SK-N-SH (cell line): Measurements from ENCODE around the gene NDUFS3. TPM values are rescaled to one million over a fixed set of nuclear protein-coding genes. Genes with fewer than 3 reads are reported as not detected.

Experiments used
- CTCF ChIA-PET: fragments of 300-600, 350-600 bp; formaldehyde crosslinking; extraction: SDS; loops from one replicate; lab custom pipeline; 2021; lab: Yijun Ruan, JAX
- POLR2A ChIA-PET: fragments of 350-600 bp; sonication (Branson Sonifier 250); formaldehyde crosslinking; extraction: SDS; loops from one replicate; lab custom pipeline; 2020; ENCODE audit warnings: antibody characterized with exemption, inconsistent platforms; lab: Yijun Ruan, JAX
- DNase-seq: peaks from one replicate; pipeline ENCODE4 v3.0.0; 2012
- H2AFZ ChIP-seq: fragments of 200-600 bp; sonication (generic); 2 replicates; pipeline ENCODE4 v1.8.1; 2016; ENCODE audit warnings: antibody characterized with exemption, mild to moderate bottlenecking, low read depth
- H3F3A ChIP-seq: fragments of 200-600 bp; sonication (generic); replicated peaks from 2 replicates; pipeline ENCODE3; 2016; ENCODE audit warnings: antibody characterized with exemption, mild to moderate bottlenecking; ENCODE audit not compliant: insufficient read depth
- H3K27ac ChIP-seq, 2 experiments: fragments of 200-500 bp in 1 of 2; fragments of 200-600 bp in 1 of 2; sonication (Bioruptor generic) in 1 of 2; sonication (generic), shearing (Covaris generic) in 1 of 2; 2 replicates each; pipeline versions ENCODE4 v1.5.1 to v1.6.1; 2014 to 2016; ENCODE audit warnings: low read depth in 2 of 2, inconsistent platforms in 1 of 2, low read length in 1 of 2, mild to moderate bottlenecking in 1 of 2, mixed read lengths in 1 of 2
- H3K27me3 ChIP-seq: fragments of 200-600 bp; sonication (generic), shearing (Covaris generic); 2 replicates; pipeline ENCODE4 v1.6.1; 2016; ENCODE audit warnings: mixed run types; ENCODE audit not compliant: insufficient read depth
- H3K36me3 ChIP-seq, 2 experiments: fragments of 200-500 bp in 1 of 2; fragments of 200-600 bp in 1 of 2; sonication (Bioruptor generic) in 1 of 2; sonication (generic) in 1 of 2; replicated peaks in 1 of 2; 2 replicates each; pipeline versions ENCODE3 to v1.5.1; 2014 to 2016; ENCODE audit warnings: low read length in 1 of 2, mild to moderate bottlenecking in 1 of 2; ENCODE audit not compliant: insufficient read depth in 2 of 2, control insufficient read depth in 1 of 2
- H3K4me1 ChIP-seq, 2 experiments: fragments of 200-500 bp in 1 of 2; fragments of 200-600 bp in 1 of 2; sonication (Bioruptor generic) in 1 of 2; sonication (generic), shearing (Covaris generic) in 1 of 2; 2 replicates each; pipeline versions ENCODE4 v1.5.1 to v1.6.1; 2014 to 2016; ENCODE audit warnings: low read depth in 1 of 2, low read length in 1 of 2, mixed run types in 1 of 2; ENCODE audit not compliant: insufficient read depth in 2 of 2, control insufficient read depth in 1 of 2
- H3K4me2 ChIP-seq: fragments of 200-600 bp; sonication (generic), shearing (Covaris generic); 2 replicates; pipeline ENCODE4 v1.6.1; 2017; ENCODE audit warnings: mixed run types
- H3K4me3 ChIP-seq, 2 experiments: fragments of 200-500 bp in 1 of 2; fragments of 200-600 bp in 1 of 2; sonication (Bioruptor generic) in 1 of 2; sonication (generic), shearing (Covaris generic) in 1 of 2; 2 replicates each; pipeline versions ENCODE4 v1.5.1 to v1.8.1; 2014 to 2016; ENCODE audit warnings: low read depth in 2 of 2, inconsistent platforms in 1 of 2, low read length in 1 of 2, mild to moderate bottlenecking in 1 of 2, mixed read lengths in 1 of 2, moderate library complexity in 1 of 2
- H3K79me2 ChIP-seq: fragments of 200-600 bp; sonication (generic); 2 replicates; pipeline ENCODE4 v1.8.1; 2017; ENCODE audit warnings: mild to moderate bottlenecking; ENCODE audit not compliant: insufficient read depth
- H3K9ac ChIP-seq: fragments of 200-600 bp; sonication (generic); 2 replicates; pipeline ENCODE4 v1.6.1; 2017; ENCODE audit warnings: mixed run types
- H3K9me2 ChIP-seq: fragments of 200-600 bp; sonication (generic); 2 replicates; pipeline ENCODE4 v1.6.1; 2017; ENCODE audit warnings: mixed run types
- H3K9me3 ChIP-seq: fragments of 200-600 bp; sonication (generic); 2 replicates; pipeline ENCODE4 v1.6.1; 2017; ENCODE audit warnings: mixed run types, mild to moderate bottlenecking, moderate library complexity
- H4K20me1 ChIP-seq: fragments of 200-600 bp; sonication (generic); 2 replicates; pipeline ENCODE4 v1.6.1; 2017; ENCODE audit warnings: mild to moderate bottlenecking, mixed run types; ENCODE audit not compliant: insufficient read depth
- EZH2phosphoT487 ChIP-seq: fragments of 200-600 bp; sonication (generic); IDR thresholded peaks from 2 replicates; pipeline ENCODE4 v1.6.1; 2017; ENCODE audit warnings: low read depth, mixed run types, mild to moderate bottlenecking, antibody characterized with exemption, moderate library complexity, borderline replicate concordance
- IRF3 ChIP-seq: fragments of 150-350 bp; IDR thresholded peaks from 2 replicates; pipeline ENCODE4 v1.6.1; 2016; ENCODE audit warnings: mild to moderate bottlenecking, low read depth, low read length
- JUND ChIP-seq: IDR thresholded peaks from 2 replicates; pipeline ENCODE4 v1.4.0; 2012
- MEF2A ChIP-seq: IDR thresholded peaks from 2 replicates; pipeline ENCODE4 v1.4.0; 2012; ENCODE audit warnings: low read depth, borderline replicate concordance
- MXI1 ChIP-seq: IDR thresholded peaks from 2 replicates; pipeline ENCODE4 v1.6.1; 2012; ENCODE audit warnings: mild to moderate bottlenecking, low read depth, low read length, improper control_type of control experiment
- NRF1 ChIP-seq: IDR thresholded peaks from 2 replicates; pipeline ENCODE4 v1.6.1; 2012; ENCODE audit warnings: low read depth, mild to moderate bottlenecking, low read length
- PBX3 ChIP-seq: IDR thresholded peaks from 2 replicates; pipeline ENCODE4; 2012
- POLR2AphosphoS5 ChIP-seq: IDR thresholded peaks from 2 replicates; pipeline ENCODE4 v1.6.1; 2012; ENCODE audit warnings: low read depth, low read length
- RCOR1 ChIP-seq: fragments of 150-350 bp; IDR thresholded peaks from 2 replicates; pipeline ENCODE4 v1.6.1; 2017; ENCODE audit warnings: antibody characterized with exemption, low read length
- RXRA ChIP-seq: IDR thresholded peaks from 2 replicates; pipeline ENCODE4 v1.4.0; 2012; ENCODE audit warnings: low read depth, mild to moderate bottlenecking, borderline replicate concordance
- TCF12 ChIP-seq: IDR thresholded peaks from 2 replicates; pipeline ENCODE4 v1.4.0; 2012
- TEAD4 ChIP-seq: IDR thresholded peaks from 2 replicates; pipeline ENCODE4 v1.4.0; 2012; ENCODE audit warnings: mild to moderate bottlenecking, borderline replicate concordance; ENCODE audit not compliant: insufficient read depth
- YY1 ChIP-seq: IDR thresholded peaks from 2 replicates; pipeline ENCODE4 v1.4.0; 2012; ENCODE audit warnings: low read depth, mild to moderate bottlenecking
- WGBS: methylation state at CpG from one replicate; pipeline ENCODE4 v1.1.6; 2017; ENCODE audit warnings: low lambda C conversion rate; 5-methylcytosine and 5-hydroxymethylcytosine counted together
- polyA plus RNA-seq, 3 experiments: library from polyadenylated mRNA; depleted of rRNA; stranded (reverse); fragments of >200 nt; gene quantifications; 2 replicates each; pipeline ENCODE4 v1.2.3, GENCODE V29; 2012
- TF ChIP-seq, protein P1 (sequence below): IDR thresholded peaks from 2 replicates; pipeline ENCODE4 v1.4.0; 2012; ENCODE audit warnings: low read depth
- TF ChIP-seq, protein P2 (sequence below): IDR thresholded peaks from 2 replicates; pipeline ENCODE4 v1.4.0; 2012; ENCODE audit warnings: low read depth, borderline replicate concordance

NDUFS3 gene
- polyA plus RNA-seq, 1 of the 3 experiments (the other 2 are of a cell fraction): 150 TPM

DNA sequence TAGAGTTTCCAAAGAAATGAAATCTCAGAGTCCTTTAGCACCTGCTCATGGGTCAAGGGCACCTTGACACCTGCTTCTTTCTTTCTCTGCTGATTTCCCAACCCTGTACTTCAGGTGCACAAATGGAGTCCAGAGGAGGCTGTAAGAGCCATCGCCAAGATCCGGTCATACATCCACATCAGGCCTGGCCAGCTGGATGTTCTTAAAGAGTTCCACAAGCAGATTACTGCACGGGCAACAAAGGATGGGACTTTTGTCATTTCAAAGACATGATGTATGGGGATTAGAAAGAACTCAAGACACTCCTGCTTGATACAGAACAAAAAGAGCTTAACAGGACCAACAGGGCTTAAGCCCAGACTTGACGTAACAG lies 7.5 kb upstream of the NDUFS3 start:
- TF ChIP-seq EZH2phosphoT487: no peak
- TF ChIP-seq MEF2A: no peak
- TF ChIP-seq TEAD4: no peak
- no peak for TF ChIP-seq TCF12
- TF ChIP-seq, all 33 proteins: peak for 0
- 89% methylated on average over 4 of the region's 4 CpGs for WGBS
- Histone ChIP-seq H4K20me1 (peaks cover 4% of the 10 kb centered on the region; the same call in 1 of the 2 replicates), H3K9ac (no peak overlapping the region), H3K9me2 (no peaks in the 10 kb centered on the region), H3F3A (no peaks in the 10 kb centered on the region), H3K4me2 (no peak overlapping the region), H3K36me3 (peaks cover 36 to 40% of the 10 kb centered on the region in 2 experiments), H2AFZ (no peak overlapping the region), H3K4me1 (peaks cover 4 to 10% of the 10 kb centered on the region in 2 experiments; a peak in 3 of 4 replicates), H3K4me3 (no peak overlapping the region), H3K9me3 (no peaks in the 10 kb centered on the region), H3K79me2 (peaks cover 80% of the 10 kb centered on the region), H3K27me3 (no peaks in the 10 kb centered on the region), H3K27ac (no peak overlapping the region)
- ChIA-PET POLR2A (no interaction called here), CTCF (no interaction called here)
- no peak for DNase-seq

GRCh38 chr11:47571895-47572294 lies 7.0 kb upstream of the NDUFS3 start:
- Histone ChIP-seq H3K4me2 (no peak overlapping the region), H3F3A (no peaks in the 10 kb centered on the region), H3K4me3 (no peak overlapping the region), H3K9ac (no peak overlapping the region), H2AFZ (no peak overlapping the region), H3K4me1 (peaks cover 4 to 10% of the 10 kb centered on the region in 2 experiments; a peak in 2 of 4 replicates), H3K36me3 (peaks cover 36 to 45% of the 10 kb centered on the region in 2 experiments), H4K20me1 (peaks cover 4% of the 10 kb centered on the region; the same call in 1 of the 2 replicates), H3K9me3 (no peaks in the 10 kb centered on the region), H3K79me2 (peaks cover 80% of the 10 kb centered on the region), H3K9me2 (no peaks in the 10 kb centered on the region), H3K27ac (no peak overlapping the region), H3K27me3 (no peaks in the 10 kb centered on the region)
- CTCF ChIA-PET: interaction anchor here (1.3 kb wide), 1 partner anchor 18 kb away, joined by 3 read pairs; no protein-coding TSS in a partner anchor
- no peak for TF ChIP-seq NRF1
- no peak for TF ChIP-seq JUND
- TF ChIP-seq, protein P1, sequence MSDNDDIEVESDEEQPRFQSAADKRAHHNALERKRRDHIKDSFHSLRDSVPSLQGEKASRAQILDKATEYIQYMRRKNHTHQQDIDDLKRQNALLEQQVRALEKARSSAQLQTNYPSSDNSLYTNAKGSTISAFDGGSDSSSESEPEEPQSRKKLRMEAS: no peak
- TF ChIP-seq IRF3: no peak
- TF ChIP-seq MXI1: no peak
- no peak for TF ChIP-seq PBX3
- no peak for TF ChIP-seq RXRA
- TF ChIP-seq POLR2AphosphoS5: no peak
- TF ChIP-seq, protein P2, sequence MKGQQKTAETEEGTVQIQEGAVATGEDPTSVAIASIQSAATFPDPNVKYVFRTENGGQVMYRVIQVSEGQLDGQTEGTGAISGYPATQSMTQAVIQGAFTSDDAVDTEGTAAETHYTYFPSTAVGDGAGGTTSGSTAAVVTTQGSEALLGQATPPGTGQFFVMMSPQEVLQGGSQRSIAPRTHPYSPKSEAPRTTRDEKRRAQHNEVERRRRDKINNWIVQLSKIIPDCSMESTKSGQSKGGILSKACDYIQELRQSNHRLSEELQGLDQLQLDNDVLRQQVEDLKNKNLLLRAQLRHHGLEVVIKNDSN: no peak
- no peak for TF ChIP-seq RCOR1
- TF ChIP-seq MEF2A: no peak
- no peak for TF ChIP-seq YY1
- POLR2A ChIA-PET: no interaction called here
- 80% methylated on average over 1 of the region's 1 CpG for WGBS
- DNase-seq: no peak
